Anterior cingulate cortex (tissue), 58 donors: ENCODE measurements around the gene SHCBP1.
"Not testable (repeated sequence)": the region's sequence is repeated elsewhere in the genome, so short reads cannot be mapped to it uniquely, and the experiment has no call there.

Experiments used
- DNase-seq, 58 donors: peaks; one replicate each; lab custom pipeline; 2025; lab: John Stamatoyannopoulos, UW

SHCBP1 gene, protein sequence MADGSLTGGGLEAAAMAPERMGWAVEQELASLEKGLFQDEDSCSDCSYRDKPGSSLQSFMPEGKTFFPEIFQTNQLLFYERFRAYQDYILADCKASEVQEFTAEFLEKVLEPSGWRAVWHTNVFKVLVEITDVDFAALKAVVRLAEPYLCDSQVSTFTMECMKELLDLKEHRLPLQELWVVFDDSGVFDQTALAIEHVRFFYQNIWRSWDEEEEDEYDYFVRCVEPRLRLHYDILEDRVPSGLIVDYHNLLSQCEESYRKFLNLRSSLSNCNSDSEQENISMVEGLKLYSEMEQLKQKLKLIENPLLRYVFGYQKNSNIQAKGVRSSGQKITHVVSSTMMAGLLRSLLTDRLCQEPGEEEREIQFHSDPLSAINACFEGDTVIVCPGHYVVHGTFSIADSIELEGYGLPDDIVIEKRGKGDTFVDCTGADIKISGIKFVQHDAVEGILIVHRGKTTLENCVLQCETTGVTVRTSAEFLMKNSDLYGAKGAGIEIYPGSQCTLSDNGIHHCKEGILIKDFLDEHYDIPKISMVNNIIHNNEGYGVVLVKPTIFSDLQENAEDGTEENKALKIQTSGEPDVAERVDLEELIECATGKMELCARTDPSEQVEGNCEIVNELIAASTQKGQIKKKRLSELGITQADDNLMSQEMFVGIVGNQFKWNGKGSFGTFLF

DNA sequence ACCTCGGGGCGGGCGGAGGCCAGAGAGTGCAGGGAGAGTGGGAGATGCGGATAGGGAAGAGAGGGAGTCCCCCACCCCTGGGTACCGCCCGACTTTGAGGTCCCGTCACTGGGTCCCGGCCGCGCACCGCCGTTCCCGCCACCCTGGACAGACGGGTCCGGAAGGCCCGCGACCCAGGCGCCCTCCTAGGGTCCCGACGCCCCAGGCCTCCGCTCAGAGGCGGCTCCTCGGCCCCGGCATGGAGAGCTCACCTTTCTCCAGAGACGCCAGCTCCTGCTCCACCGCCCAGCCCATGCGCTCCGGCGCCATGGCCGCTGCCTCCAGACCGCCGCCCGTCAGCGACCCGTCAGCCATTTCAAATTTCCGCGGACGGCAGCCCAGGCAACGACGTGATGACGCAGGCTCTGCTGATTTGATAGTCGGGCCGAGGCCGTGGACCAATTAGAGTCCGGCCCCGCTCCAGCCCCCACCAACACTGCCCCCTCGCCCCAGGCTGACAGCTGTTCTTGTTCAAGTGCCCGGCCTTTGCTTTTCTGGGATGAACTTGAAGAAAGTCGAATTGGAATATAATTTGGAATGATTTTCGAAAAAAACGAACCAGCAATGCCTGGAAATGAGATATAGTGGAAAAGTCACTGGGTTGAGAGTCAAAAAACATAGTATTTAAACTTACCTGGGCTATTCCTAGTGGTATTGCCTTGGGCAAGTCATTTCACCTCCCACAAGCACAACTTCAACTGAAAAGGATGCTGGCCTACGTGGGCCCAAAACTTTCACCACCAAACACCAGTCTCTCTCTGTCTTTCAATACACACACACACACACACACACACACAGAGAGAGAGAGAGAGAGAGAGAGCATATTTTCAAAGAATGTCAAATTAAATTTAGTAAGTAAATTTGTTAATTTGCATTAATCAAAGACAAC, at the start of gene SHCBP1:
Gene SHCBP1, minus strand, starts transcription at position 374 of the 928 bp plus-strand sequence. Its CDS starts 20 bp downstream, at position 354.
- peak in 53 of 58 donors; percentile 8 to 82 (median 62) for DNase-seq

DNA sequence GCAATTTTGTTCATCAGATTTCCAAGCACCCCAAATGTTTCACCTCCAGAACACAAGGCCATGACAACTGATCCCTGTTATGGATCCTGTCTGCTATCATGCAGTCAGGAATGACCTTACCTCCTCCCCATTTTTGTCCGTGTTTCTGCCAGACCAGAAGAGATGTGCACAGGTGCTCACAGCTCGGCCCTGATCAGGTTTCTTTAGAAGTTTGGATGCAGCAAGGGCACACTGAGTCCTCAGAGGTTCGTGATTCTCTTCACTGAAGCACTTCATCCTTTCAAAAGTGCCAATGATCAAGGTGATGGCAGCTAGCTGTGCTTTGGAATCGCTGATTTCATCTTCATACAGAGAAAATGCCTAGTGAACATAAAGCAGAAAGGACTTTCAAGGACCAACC, 40.9 kb upstream of the SHCBP1 start:
- no peak for DNase-seq

GRCh38 chr16:46658925-46659324, 37.7 kb upstream of the SHCBP1 start:
- DNase-seq, result peak in 18 of 58 donors; percentile 3 to 31 (median 7)

DNA sequence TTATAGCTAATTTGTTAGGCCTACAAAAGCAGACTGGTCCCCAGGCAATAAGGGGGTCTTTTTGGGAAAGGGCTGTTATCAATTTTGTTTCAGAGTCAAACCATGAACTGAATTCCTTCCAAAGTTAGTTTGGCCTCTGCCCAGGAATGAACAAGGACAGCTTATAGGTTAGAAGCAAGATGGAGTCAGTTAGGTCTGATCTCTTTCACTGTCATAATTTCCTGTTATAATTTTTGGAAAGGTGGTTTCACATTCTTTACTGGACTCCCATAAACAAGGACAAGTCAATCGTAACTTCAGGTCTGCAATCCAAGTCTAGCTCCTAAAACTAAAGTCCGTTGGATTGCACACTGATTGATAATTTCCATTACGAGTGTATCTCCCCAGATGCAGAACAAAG, 30.1 kb upstream of the SHCBP1 start:
- no peak for DNase-seq

DNA sequence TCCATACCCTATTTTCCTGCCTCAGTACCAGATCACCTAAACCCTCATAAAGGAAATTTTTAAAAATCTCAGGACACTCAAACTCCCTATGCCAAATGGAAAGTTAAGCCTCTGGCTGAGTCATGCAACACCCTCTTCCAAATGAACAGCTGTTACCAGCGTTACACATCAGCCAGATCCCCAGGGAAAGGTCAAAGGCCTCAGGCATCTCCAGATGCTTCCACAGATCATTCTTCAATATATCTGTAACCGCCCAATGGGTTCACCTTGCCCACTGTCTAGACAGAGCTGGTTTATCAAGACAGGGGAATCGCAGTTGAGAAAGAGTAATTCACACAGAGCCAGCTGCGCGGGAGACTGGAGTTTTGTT, 29.1 kb upstream of the SHCBP1 start:
- DNase-seq, result no peak

DNA sequence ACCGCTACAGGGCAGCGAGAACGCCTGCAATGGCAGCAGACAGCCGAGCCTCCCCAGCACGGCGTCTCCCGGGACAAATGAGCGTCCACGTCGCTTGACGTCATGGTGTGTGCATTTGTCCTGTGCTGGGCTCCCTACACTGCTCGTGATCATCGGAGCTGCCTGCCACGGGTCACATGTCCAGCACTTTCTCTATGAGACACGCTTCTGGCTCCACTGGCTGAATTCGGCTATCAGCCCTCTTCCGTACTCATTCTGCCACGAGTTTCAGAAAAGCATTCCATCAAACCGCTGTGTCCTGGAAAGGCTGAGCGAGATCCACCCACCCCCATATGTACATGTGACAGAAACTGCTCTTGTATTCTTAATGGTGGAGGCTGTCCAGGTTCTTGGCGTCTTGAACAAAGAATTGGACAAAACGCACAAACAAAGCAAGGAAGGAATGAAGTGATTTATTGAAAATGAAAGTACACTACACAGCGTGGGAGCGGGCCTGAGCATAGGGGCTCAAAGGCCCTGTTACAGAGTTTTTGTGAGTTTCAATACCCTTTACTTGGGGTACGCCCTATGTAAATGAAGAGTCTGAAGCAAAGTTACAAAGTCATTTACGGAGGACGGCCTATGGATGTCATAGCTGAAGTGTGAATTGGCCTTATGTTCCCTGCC, 28.5 kb upstream of the SHCBP1 start:
- DNase-seq, result peak in 11 of 58 donors; percentile 4 to 34 (median 17)

- no peak for DNase-seq
Observed at GRCh38 chr16:46648656-46649055, 27.5 kb upstream of the SHCBP1 start.

- DNase-seq, result no peak
Observed at GRCh38 chr16:46638947-46639925, 18.1 kb upstream of the SHCBP1 start.

DNA sequence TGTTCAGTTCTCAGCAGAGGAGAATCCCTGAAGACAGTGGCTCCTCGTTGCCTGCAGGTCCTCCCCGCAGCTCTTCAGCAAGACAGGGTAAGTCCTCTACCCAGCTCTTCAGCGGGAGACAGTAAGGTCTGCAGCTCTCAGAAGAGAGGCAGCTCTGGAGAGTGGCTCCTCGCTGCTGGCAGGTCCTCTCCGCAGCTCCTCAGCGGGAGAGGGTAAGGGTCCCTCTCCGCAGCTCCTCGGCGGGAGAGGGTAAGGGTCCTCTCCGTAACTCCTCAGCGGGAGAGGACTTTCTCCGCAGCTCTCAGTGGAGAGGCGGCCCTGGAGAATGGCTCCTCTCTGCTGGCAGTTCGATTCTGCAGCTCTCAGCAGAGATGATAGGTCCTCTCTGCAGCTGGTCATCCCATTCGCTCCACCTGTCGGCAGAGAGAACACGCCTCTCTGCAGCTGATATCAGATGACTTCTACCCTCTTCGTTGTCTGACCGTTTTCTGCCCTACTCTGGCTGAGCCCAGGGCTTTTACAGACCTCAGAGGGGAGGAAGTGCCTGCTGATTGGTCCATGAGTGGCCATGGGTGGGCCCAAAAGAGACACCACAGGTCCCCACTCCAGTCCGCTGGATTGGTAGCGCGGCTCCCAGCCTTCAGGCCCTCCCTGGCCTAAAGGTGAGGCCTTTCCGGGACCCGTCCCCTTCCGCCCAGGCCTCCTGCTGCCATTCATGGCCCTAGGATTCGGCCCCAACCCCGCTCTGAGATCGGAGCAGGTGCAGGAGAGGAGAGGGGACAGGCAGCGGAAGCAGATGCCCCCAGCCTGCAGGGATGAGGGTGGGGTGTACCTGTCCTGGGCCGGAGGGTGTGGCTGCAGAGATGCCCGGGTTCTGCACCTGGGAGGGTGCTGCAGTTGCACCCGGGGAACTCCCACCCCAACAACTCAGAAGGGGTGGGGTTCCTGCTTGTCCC, 11.9 kb upstream of the SHCBP1 start:
- DNase-seq, result no peak

DNA sequence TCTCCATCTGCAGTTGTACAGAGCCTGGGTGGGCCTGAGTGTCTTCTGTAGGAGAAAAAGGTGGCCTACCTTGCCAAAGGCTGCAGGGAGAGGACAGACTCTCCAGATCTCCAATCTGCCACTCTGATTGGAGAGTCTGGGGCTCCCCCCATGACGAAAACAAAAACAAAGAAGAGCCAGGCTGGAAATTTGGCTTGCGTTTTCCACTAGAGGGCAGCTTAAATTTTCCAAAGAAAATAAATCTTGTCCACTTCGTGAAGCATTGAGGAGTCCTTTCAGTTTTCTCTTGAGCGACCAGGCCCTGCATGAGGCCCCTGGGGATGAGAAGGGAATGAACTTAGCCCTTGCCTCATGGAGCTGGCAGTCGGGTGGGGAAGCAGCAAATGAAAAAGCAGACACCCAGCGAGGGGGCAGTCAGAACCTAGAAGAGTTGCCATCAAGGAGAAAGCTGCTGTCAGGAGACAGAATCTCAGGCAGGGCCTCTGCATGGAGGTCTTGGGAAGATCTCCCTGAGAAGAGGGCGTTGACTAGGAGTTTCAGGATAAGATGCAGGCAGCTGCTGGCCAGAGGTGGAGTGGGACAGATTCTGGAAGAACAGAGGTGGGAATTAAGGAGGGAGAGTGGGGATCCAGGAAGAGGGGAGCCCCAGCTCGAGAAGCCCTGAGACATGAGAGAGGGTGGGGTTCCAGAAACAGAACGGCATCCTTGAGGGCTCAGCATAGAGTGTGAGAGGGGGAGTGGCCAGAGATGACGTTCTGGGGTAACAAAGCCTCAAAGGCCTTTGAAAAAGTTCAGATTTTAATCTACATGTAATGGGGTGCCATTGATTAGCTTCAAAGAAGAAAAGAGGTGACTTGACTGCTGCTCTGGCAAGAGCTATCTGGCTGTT, 8.4 kb upstream of the SHCBP1 start:
- DNase-seq, result peak in 11 of 58 donors; percentile 9 to 48 (median 17)

- DNase-seq, result no peak
Observed at GRCh38 chr16:46627746-46628145, 6.6 kb upstream of the SHCBP1 start.

GRCh38 chr16:46626681-46627080, 5.5 kb upstream of the SHCBP1 start:
- not testable (repeated sequence) for DNase-seq

- not testable (repeated sequence) for DNase-seq
Observed at GRCh38 chr16:46624862-46625261, 3.7 kb upstream of the SHCBP1 start.

DNA sequence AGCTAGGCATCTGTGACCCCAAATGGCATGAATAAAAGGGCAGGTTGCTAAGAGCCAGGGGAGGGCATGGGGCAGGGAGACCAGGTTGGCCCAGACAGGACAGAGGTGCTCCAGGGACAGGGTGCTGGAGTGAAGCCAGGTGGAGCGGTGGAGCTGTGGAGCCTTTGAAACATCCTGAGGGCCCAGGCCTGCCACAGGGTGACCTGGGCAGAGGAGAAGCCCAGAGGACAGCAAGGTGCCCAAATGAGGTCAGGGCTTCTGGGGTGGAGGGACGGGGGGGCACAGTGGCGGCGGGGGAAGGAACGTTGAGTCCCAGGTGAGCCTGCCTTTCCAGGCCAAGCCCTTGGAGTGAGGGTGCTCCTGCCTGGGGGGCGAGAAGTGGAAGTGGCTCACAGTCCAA, 2.5 kb upstream of the SHCBP1 start:
- DNase-seq, result not testable (repeated sequence)

DNA sequence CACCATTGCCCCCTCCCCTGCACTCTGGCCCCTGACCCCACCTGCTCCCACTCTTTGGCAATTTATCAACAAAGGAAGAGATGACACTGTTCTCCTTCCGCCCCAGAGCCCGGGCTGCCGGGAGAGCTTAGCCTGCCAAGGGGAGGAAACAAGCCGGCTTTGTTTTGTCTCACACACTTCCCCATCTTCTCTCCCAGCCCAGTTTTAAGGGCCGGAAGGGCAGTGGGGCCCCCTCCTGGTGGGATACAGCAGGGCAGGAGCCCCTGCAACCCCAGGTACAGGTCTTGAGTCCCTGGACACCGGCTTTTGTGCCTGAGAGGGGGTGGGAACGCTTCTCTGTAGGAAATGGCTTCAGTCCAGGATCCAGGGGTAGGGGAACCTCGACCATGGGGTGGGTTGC, 2.1 kb upstream of the SHCBP1 start:
- not testable (repeated sequence) for DNase-seq

DNA sequence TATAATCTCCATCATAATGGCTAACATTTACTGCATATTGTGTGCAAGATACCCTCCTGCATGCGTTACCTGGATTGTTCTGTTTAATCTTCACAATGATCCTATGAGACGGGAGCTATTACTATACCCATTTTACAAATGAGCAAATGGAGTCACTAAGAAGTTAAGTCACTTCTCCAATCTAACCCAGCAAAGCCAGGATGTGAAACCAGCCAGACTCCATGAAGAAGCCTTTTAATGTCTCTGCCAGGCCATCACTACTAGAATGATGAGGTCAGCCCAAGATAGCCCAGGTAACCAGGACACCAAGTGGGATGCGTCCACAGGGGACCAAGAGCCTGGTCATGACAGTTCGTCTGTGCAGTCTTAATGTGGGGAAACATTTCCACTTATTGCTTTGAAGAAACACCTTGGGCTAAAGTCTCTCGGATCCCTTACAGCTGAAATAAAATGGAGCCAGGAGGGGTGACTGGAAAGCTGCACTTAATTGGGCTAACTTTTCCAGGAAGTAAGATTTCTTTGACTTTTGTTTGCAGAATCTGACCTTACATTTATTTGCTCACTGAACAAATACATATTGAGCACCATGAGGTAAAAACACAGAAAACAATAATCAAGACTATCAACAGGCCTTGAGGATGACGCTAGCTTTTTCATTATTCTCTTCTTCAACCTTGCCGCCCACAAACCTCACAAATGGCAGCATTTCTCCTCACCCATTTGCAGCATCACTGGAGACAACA, 926 bp upstream of the SHCBP1 start:
- DNase-seq, result no peak
